B cell (primary cell): ENCODE measurements around the gene TSPAN1. TPM values are rescaled to one million over a fixed set of nuclear protein-coding genes. Genes with fewer than 3 reads are reported as not detected.
A peak's percentile ranks its signal among the peaks of the same experiment; 100 is the strongest.

Source experiments
- ATAC-seq: fragments of 200-7000 bp; cut with Tn5 transposase; one replicate; pipeline ENCODE4 v1.10.0; 2021; ENCODE audit warnings: low read depth, mild to moderate bottlenecking, moderate number of reproducible peaks, moderate library complexity
- CTCF ChIA-PET: fragments of 350-600 bp; sonication (Branson Sonifier 250); formaldehyde crosslinking; loops from one replicate; lab custom pipeline; 2021; ENCODE audit warnings: antibody characterized with exemption, inconsistent platforms; lab: Charles Lee
- POLR2A ChIA-PET: fragments of 350-600 bp; sonication (Branson Sonifier 250); formaldehyde crosslinking; loops from one replicate; lab custom pipeline; 2021; ENCODE audit warnings: antibody characterized with exemption; lab: Charles Lee
- DNase-seq: peaks from one replicate; pipeline ENCODE4 v3.0.0; 2013
- H2AFZ ChIP-seq: 2 replicates; pipeline ENCODE4 v1.6.1; 2012; ENCODE audit warnings: mild to moderate bottlenecking, low read depth, low read length; ENCODE audit not compliant: insufficient read depth, poor library complexity, severe bottlenecking
- H3K27ac ChIP-seq, 2 donors: 1 replicate in 1 of 2; 2 replicates in 1 of 2; pipeline ENCODE4 v1.5.1; 2012 to 2013; ENCODE audit warnings: low read length in 2 of 2, mild to moderate bottlenecking in 2 of 2, moderate library complexity in 1 of 2
- H3K27me3 ChIP-seq, 4 experiments: fragments of 200-600 bp in 1 of 4; sonication (generic) in 1 of 4; replicated peaks in 1 of 4; 1 replicate in 2 of 4; 2 replicates in 2 of 4; pipeline versions ENCODE4 v1.6.1 to v1.7.0; 2013 to 2016; ENCODE audit warnings: low read length in 3 of 4, mild to moderate bottlenecking in 2 of 4, mixed read lengths in 1 of 4, moderate library complexity in 1 of 4; ENCODE audit not compliant: insufficient read depth in 4 of 4, control insufficient read depth in 3 of 4; ENCODE audit errors: control extremely low read depth in 1 of 4
- H3K36me3 ChIP-seq, 2 experiments: replicated peaks in 1 of 2; 1 replicate in 1 of 2; 2 replicates in 1 of 2; pipeline versions ENCODE4 v1.6.1 to v1.7.1; 2013; ENCODE audit warnings: low read length in 1 of 2; ENCODE audit not compliant: insufficient read depth in 2 of 2, control insufficient read depth in 1 of 2; ENCODE audit errors: control extremely low read depth in 1 of 2, extremely low read depth in 1 of 2
- H3K4me1 ChIP-seq, 2 donors: fragments of 200-600 bp in 1 of 2; sonication (generic) in 1 of 2; 1 replicate in 1 of 2; 2 replicates in 1 of 2; pipeline versions ENCODE4 v1.5.1 to v1.6.1; 2013 to 2017; ENCODE audit warnings: low read length in 2 of 2; ENCODE audit not compliant: control insufficient read depth in 2 of 2, insufficient read depth in 2 of 2
- H3K4me2 ChIP-seq: replicated peaks from 2 replicates; pipeline ENCODE3; 2012; ENCODE audit warnings: mild to moderate bottlenecking, low read depth, low read length; ENCODE audit not compliant: poor library complexity, severe bottlenecking
- H3K4me3 ChIP-seq, 5 experiments: fragments of 200-600 bp in 1 of 5; sonication (generic) in 1 of 5; 1 replicate in 3 of 5; 2 replicates in 2 of 5; pipeline versions ENCODE4 v1.5.1 to v1.7.0; 2011 to 2016; ENCODE audit warnings: low read length in 4 of 5, mild to moderate bottlenecking in 4 of 5, low read depth in 2 of 5, control low read depth in 1 of 5, moderate library complexity in 1 of 5; ENCODE audit not compliant: insufficient read depth in 1 of 5; ENCODE audit errors: control extremely low read depth in 1 of 5, extremely low read depth in 1 of 5
- H3K79me2 ChIP-seq: fragments of 200-600 bp; sonication (generic); one replicate; pipeline ENCODE4 v1.6.0; 2016; ENCODE audit warnings: low read length; ENCODE audit not compliant: control insufficient read depth, insufficient read depth
- H3K9ac ChIP-seq: fragments of 200-600 bp; sonication (generic); 2 replicates; pipeline ENCODE4 v1.6.1; 2017; ENCODE audit warnings: mild to moderate bottlenecking, low read length, moderate library complexity
- H3K9me3 ChIP-seq, 3 donors: one replicate each; pipeline versions ENCODE4 v1.6.1 to v1.7.1; 2013; ENCODE audit warnings: low read length in 2 of 3; ENCODE audit not compliant: control insufficient read depth in 2 of 3, insufficient read depth in 1 of 3; ENCODE audit errors: control extremely low read depth in 1 of 3
- H4K20me1 ChIP-seq: 2 replicates; pipeline ENCODE4 v1.6.0; 2012; ENCODE audit warnings: mild to moderate bottlenecking, low read length; ENCODE audit not compliant: insufficient read depth, control insufficient read depth, poor library complexity, severe bottlenecking
- H3K27ac Mint-ChIP-seq: one replicate; pipeline ENCODE4 v1.8.0; 2021; ENCODE audit warnings: mixed read lengths
- H3K27me3 Mint-ChIP-seq: one replicate; pipeline ENCODE4 v1.8.0; 2021; ENCODE audit warnings: mixed read lengths
- H3K4me1 Mint-ChIP-seq: one replicate; pipeline ENCODE4 v1.8.0; 2021; ENCODE audit warnings: mixed read lengths
- H3K4me3 Mint-ChIP-seq: one replicate; pipeline ENCODE4 v1.8.0; 2021; ENCODE audit warnings: mixed read lengths
- H3K9me3 Mint-ChIP-seq: one replicate; pipeline ENCODE4 v1.8.0; 2022; ENCODE audit warnings: mixed read lengths; ENCODE audit not compliant: insufficient read depth
- EZH2 ChIP-seq: IDR thresholded peaks from 2 replicates; pipeline ENCODE4 v1.6.1; 2012; ENCODE audit warnings: borderline replicate concordance, low read depth, mild to moderate bottlenecking, moderate library complexity, low read length; ENCODE audit not compliant: insufficient read depth, poor library complexity, severe bottlenecking
- WGBS: methylation state at CpG from one replicate; pipeline ENCODE4 v1.1.5; 2013; ENCODE audit warnings: missing lambda C conversion rate; ENCODE audit not compliant: insufficient coverage; 5-methylcytosine and 5-hydroxymethylcytosine counted together
- intact Hi-C: fragments of 100-400 bp; cut with micrococcal nuclease; formaldehyde crosslinking; loops from one replicate; pipeline ENCODE4 v1.10.0; 2022
- polyA plus RNA-seq: library from polyadenylated mRNA; depleted of rRNA; stranded (reverse); fragments of >200 nt; gene quantifications from 2 replicates; pipeline ENCODE4 v1.2.3, GENCODE V29; 2012
- total RNA-seq, 2 donors: library from RNA; stranded (reverse); fragments of 120-200 nt in 1 of 2; gene quantifications; 1 replicate in 1 of 2; 2 replicates in 1 of 2; pipeline versions ENCODE4 v1.2.3 to v1.2.4, GENCODE V29; 2013 to 2022
- TF ChIP-seq, protein P1 (sequence below): fragments of 200-600 bp; IDR thresholded peaks from one replicate; pipeline ENCODE4 v1.8.0; 2022; ENCODE audit warnings: antibody characterized with exemption, mild to moderate bottlenecking

Gene TSPAN1
- total and polyA plus RNA-seq, 2 donors (not counting 1 experiment from before 2014, with no cell fraction given), result not detected

DNA sequence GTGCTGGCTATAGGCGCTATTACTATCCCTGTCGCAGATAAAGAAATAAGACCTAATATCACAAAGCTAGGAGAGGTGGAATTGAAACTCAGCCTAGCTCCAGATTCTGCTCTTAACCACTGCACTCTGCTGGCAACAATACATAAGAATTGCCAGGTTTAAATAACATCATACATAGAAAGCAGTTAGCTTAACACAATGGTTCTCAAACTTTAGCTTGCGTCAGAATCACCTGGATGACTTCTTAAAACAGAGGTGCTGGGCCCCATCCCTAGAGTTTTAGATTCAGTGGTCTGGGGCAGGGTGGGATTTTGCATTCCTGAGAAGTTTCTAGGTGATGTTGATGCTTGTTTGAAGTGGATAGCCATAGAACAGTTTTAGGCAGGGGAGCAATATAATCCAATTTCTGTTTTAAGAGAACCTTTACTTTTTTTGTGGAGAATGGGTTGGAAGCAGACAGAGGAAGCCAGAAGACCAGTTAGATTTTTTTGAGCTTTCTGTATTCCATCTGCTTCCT lies 24.4 kb downstream of the TSPAN1 start:
- peaks cover 36% of the 10 kb centered on the region for H3K4me1 Mint-ChIP-seq

More for the DNA sequence above, 24.4 kb downstream of the TSPAN1 start:
- H3K36me3 ChIP-seq, result peaks cover 0 to 11% of the 10 kb centered on the region in 2 experiments
- POLR2A ChIA-PET, result no interaction called here
- no CpG with 5 or more reads among the region's 3 CpGs for WGBS
- Mint-ChIP-seq H3K27me3 (peaks cover 6% of the 10 kb centered on the region), H3K9me3 (no peaks in the 10 kb centered on the region), H3K4me3 (peak overlapping the region; percentile 75), H3K27ac (no peak overlapping the region)
- peaks cover 0 to 15% (median 7%) of the 10 kb centered on the region in 4 experiments for H3K27me3 ChIP-seq
- H3K9me3 ChIP-seq, result no peaks in the 10 kb centered on the region
- H3K27ac ChIP-seq, result no peak overlapping the region
- CTCF ChIA-PET, result interaction anchor here (0.6 to 1.0 kb wide), 3 partner anchors 18 to 165 kb away, joined by 3 to 4 read pairs (median 4); no protein-coding TSS in a partner anchor
- ATAC-seq (no peak), DNase-seq (no peak)
- no peak for TF ChIP-seq EZH2
- TF ChIP-seq, protein P1, sequence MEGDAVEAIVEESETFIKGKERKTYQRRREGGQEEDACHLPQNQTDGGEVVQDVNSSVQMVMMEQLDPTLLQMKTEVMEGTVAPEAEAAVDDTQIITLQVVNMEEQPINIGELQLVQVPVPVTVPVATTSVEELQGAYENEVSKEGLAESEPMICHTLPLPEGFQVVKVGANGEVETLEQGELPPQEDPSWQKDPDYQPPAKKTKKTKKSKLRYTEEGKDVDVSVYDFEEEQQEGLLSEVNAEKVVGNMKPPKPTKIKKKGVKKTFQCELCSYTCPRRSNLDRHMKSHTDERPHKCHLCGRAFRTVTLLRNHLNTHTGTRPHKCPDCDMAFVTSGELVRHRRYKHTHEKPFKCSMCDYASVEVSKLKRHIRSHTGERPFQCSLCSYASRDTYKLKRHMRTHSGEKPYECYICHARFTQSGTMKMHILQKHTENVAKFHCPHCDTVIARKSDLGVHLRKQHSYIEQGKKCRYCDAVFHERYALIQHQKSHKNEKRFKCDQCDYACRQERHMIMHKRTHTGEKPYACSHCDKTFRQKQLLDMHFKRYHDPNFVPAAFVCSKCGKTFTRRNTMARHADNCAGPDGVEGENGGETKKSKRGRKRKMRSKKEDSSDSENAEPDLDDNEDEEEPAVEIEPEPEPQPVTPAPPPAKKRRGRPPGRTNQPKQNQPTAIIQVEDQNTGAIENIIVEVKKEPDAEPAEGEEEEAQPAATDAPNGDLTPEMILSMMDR, result no peak
- H3K4me2 ChIP-seq, result peak overlapping the region; percentile 84
- H3K4me1 ChIP-seq, result peaks cover 26 to 37% of the 10 kb centered on the region in 2 donors
- no peaks in the 10 kb centered on the region for H4K20me1 ChIP-seq
- H3K9ac ChIP-seq, result no peak overlapping the region
- H3K4me3 ChIP-seq, result no peak overlapping the region
- H3K79me2 ChIP-seq, result peaks cover 9% of the 10 kb centered on the region
- intact Hi-C loops, result loop anchor here (2.0 to 5.0 kb wide), 2 partner anchors 104 to 512 kb away; partner anchors contain the start of genes GPBP1L1, LRRC41, TMEM69 and UQCRH
- peak overlapping the region; percentile 97 for H2AFZ ChIP-seq
